Stimulated activated CD4-positive, alpha-beta T cell treated with anti-CD3 and anti-CD28 coated beads, TNF-alpha, amount 100 ng/mL, for 24 hours (primary cell): ENCODE measurements around the gene EPN3.
A peak's percentile ranks its signal among the peaks of the same experiment; 100 is the strongest.

Experiments used
- DNase-seq, 3 experiments: peaks; one replicate each; pipeline ENCODE4 v3.0.0-alpha.2; 2020; ENCODE audit warnings: low read depth in 3 of 3

Gene EPN3

GRCh38 chr17:50532452-50533024, at the start of gene EPN3:
EPN3 (plus strand) TSS chr17:50532735; CDS start chr17:50536557, 3,822 bp downstream.
- DNase-seq = no peak

- DNase-seq = no peak
Measured at GRCh38 chr17:50483266-50483665, 49.3 kb upstream of the EPN3 start.

- no peak for DNase-seq
Measured at GRCh38 chr17:50484386-50485155, 48.0 kb upstream of the EPN3 start.

- DNase-seq = no peak
Measured at GRCh38 chr17:50487213-50488096, 45.1 kb upstream of the EPN3 start.

GRCh38 chr17:50488880-50489279, 43.7 kb upstream of the EPN3 start:
- no peak for DNase-seq

GRCh38 chr17:50491505-50491904, 41.0 kb upstream of the EPN3 start:
- no peak for DNase-seq

GRCh38 chr17:50492214-50492613, 40.3 kb upstream of the EPN3 start:
- no peak for DNase-seq

- no peak for DNase-seq
Measured at GRCh38 chr17:50493744-50494143, 38.8 kb upstream of the EPN3 start.

GRCh38 chr17:50495217-50495823, 37.2 kb upstream of the EPN3 start:
- no peak for DNase-seq

GRCh38 chr17:50495918-50496317, 36.6 kb upstream of the EPN3 start:
- no peak for DNase-seq

GRCh38 chr17:50498021-50498874, 34.3 kb upstream of the EPN3 start:
- no peak for DNase-seq

GRCh38 chr17:50499270-50499669, 33.3 kb upstream of the EPN3 start:
- DNase-seq = no peak

- no peak for DNase-seq
Measured at GRCh38 chr17:50499721-50500120, 32.8 kb upstream of the EPN3 start.

- no peak for DNase-seq
Measured at GRCh38 chr17:50501054-50501453, 31.5 kb upstream of the EPN3 start.

- no peak for DNase-seq
Measured at GRCh38 chr17:50502301-50502990, 30.1 kb upstream of the EPN3 start.

- no peak for DNase-seq
Measured at GRCh38 chr17:50505591-50506130, 26.9 kb upstream of the EPN3 start.

- no peak for DNase-seq
Measured at GRCh38 chr17:50506298-50506697, 26.2 kb upstream of the EPN3 start.

- DNase-seq = peak; percentile 58 to 83 (median 59)
Measured at GRCh38 chr17:50507871-50508572, 24.5 kb upstream of the EPN3 start, which contains the start of gene MYCBPAP. MYCBPAP (plus strand) TSS chr17:50508439; CDS start chr17:50508675, 236 bp downstream.
